ENCODE data around the gene BICD2.

Gene BICD2

GRCh38 chr9:92727716-92728700, 36.6 kb downstream of the BICD2 start:
- DNase-seq (ENCODE audit: low read depth), result no peak

- DNase-seq (ENCODE audit: low read depth), result no peak
Observed at GRCh38 chr9:92726971-92727715, 37.5 kb downstream of the BICD2 start.

GRCh38 chr9:92726348-92726747, 38.3 kb downstream of the BICD2 start:
- no peak for DNase-seq (ENCODE audit: low read depth)

- DNase-seq (ENCODE audit: low read depth), result no peak
Observed at GRCh38 chr9:92725766-92726165, 38.9 kb downstream of the BICD2 start.

- no peak for DNase-seq (ENCODE audit: low read depth)
Observed at GRCh38 chr9:92725266-92725545, 39.4 kb downstream of the BICD2 start.

- DNase-seq (ENCODE audit: low read depth), result no peak
Observed at GRCh38 chr9:92724528-92725265, 39.9 kb downstream of the BICD2 start.

- no peak for DNase-seq (ENCODE audit: low read depth)
Observed at GRCh38 chr9:92723801-92724323, 40.8 kb downstream of the BICD2 start.

GRCh38 chr9:92723299-92723625, 41.4 kb downstream of the BICD2 start:
- DNase-seq (ENCODE audit: low read depth), result no peak

- no peak for DNase-seq (ENCODE audit: low read depth)
Observed at GRCh38 chr9:92722386-92723298, 42.0 kb downstream of the BICD2 start.

GRCh38 chr9:92721548-92721947, 43.1 kb downstream of the BICD2 start:
- DNase-seq (ENCODE audit: low read depth), result no peak

- no peak for DNase-seq (ENCODE audit: low read depth)
Observed at GRCh38 chr9:92720807-92721535, 43.7 kb downstream of the BICD2 start.

GRCh38 chr9:92720209-92720765, 44.3 kb downstream of the BICD2 start:
- no peak for DNase-seq (ENCODE audit: low read depth)

- DNase-seq (ENCODE audit: low read depth), result no peak
Observed at GRCh38 chr9:92719028-92719647, 45.5 kb downstream of the BICD2 start.

GRCh38 chr9:92718086-92719001, 46.3 kb downstream of the BICD2 start:
- no peak for DNase-seq (ENCODE audit: low read depth)

- DNase-seq (ENCODE audit: low read depth), result no peak
Observed at GRCh38 chr9:92717201-92718085, 47.2 kb downstream of the BICD2 start.

- DNase-seq (ENCODE audit: low read depth), result peak; percentile 72
Observed at GRCh38 chr9:92716557-92716956, 48.1 kb downstream of the BICD2 start.

GRCh38 chr9:92715488-92716231, 49.0 kb downstream of the BICD2 start:
- DNase-seq (ENCODE audit: low read depth), result no peak
